Stimulated activated CD8-positive, alpha-beta memory T cell treated with anti-CD3 and anti-CD28 coated beads, Interleukin-15, amount 100 ng/mL, for 48 hours (primary cell): Measurements from ENCODE around the gene MBOAT2.

ENCODE experiments used
- DNase-seq, 2 donors: peaks; one replicate each; pipeline ENCODE4 v3.0.0-alpha.2; 2020; ENCODE audit warnings: low read depth in 2 of 2

MBOAT2 gene

DNA sequence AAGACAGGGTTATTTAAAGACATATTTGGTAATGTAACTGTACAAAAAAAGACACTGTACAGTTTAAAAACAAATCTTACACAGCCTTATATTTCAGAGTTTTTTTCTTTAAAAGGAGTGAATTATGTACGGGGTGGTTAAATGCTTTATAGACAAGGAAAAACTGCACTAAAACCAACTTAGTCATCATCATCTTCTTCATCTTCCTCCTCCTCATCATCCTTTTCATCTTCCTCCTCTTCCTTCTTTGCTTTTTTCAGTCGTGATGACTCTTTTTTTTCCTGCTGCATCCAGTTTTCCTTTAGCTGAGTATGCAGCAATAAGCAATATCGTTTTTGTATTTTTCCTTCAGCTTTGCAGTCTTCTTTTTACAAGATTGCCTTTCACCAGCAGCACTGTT is 14.6 kb upstream of the MBOAT2 start:
- DNase-seq: no peak

DNA sequence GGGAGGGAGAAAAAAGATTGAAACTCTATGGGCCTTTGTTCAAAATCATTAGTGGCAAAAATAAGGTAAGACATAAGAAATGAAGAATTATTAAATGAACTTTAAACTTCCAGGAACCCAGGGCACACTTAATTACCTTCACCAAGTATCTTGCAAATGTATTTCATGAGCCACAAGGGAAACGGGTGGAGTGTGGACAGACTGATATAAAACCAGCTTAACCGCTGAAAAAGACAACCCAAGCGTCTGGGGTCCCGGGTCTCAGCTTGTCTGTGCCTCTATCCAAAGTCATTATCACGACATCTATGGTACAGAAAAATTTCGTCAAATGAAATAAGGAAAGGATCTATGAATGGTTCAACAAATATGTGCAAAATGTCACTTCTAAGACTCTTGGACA is 13.9 kb upstream of the MBOAT2 start:
- no peak for DNase-seq

DNA sequence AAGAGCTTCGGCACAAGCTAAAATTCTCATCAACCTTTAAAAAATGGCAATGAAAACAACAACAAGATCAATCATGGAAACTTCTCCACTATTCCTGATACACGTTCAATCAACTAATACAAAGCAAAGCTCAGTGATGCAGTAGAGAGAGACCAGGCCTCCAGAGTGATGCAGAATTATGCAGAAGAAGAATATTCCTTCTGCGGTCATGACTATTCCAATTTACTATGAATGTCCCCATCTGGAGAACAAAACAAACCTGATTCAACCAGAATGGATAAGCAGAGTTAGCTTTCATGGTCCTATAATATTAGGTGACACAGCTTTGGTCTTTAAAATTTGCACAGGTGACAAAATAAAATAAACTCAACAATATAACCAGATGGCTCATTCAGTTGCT is 12.5 kb upstream of the MBOAT2 start:
- no peak for DNase-seq

DNA sequence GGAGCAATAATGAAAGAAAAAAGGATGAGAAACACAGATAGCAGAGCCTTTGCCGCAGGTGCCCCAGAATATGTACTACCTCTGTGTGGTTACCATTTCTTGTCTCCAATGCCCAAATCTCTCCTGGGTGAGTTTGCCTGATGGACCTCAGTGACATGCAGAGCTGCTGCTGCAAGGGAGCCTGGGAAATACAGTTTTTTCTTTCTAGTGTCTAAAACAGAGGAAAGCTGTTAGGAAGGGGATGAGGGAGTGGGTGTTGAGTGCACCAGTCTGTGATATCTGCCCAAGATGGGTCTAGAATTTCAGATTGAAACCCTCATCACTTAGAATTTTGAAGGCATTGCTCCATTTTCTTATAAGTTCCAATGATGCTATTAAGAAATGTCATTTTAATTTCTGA is 9.9 kb upstream of the MBOAT2 start:
- no peak for DNase-seq

DNA sequence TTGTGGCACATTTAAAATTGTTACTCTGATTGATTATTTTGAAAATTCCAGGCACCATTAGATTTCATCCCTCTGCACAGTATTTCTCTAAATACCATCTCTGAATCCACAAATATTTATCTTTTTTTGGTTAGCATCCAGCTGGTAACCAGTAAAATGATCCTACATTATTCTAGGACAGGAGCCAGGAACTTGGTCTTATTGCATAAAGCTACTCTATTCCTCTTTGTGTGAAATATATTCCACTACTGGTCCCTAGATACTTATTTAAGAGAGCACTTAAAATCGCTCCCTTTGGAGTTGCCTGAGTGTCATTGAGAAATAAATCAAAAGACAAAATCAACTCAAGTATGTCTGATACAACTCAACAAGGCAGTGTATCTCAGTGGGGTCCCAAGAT is 7.4 kb upstream of the MBOAT2 start:
- DNase-seq: no peak

DNA sequence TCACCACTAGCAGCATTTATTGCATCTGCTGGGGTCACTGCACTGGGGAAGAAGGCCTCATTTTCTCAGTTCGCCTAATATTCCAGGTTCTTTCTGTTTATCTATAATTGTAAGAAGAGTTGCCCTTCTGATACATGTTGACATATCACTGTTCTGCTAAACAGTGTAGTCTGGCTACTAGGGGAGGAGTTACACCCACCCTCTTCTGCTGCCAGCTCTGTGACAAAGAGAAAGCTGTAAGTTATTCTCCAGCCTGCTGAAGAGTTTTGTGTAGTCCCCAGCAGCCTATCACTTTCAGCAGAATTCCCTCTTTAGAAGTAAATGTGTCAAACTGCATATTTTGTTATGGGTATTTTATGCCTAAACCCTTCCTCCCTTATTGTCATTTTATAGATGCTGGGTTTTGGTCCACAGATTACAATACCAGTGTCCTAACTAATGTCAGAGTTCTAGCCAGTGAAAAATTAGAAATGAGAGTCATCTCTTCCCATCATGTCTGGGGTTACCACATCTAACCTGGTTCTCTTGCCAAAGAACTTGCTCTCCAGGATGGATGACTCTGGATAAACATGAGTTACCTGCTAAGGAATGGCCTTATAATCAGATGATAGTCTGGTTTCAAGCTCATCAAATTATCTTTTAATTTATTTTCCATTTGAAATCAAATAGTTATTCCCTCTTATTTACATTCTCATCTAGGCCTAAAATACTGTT is 5.6 kb upstream of the MBOAT2 start:
- DNase-seq: no peak

DNA sequence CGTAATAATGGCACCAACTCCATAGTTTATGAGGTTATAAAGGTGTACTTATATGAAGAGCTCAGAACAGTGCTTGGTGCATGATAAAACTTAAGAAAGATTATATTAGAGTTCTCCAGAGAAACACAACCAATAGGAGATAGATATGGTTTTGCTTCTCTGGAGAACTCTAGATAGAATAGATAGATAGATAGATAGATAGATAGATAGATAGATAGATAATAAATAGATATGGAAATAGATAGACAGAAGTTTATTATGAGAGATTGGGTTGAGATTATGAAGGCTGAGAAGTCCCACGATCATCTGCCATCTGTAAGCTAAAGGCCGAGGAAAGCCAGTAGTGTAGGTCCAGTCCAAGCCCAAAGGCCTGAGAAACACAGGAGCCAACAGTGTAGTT is 2.9 kb upstream of the MBOAT2 start:
- no peak for DNase-seq

DNA sequence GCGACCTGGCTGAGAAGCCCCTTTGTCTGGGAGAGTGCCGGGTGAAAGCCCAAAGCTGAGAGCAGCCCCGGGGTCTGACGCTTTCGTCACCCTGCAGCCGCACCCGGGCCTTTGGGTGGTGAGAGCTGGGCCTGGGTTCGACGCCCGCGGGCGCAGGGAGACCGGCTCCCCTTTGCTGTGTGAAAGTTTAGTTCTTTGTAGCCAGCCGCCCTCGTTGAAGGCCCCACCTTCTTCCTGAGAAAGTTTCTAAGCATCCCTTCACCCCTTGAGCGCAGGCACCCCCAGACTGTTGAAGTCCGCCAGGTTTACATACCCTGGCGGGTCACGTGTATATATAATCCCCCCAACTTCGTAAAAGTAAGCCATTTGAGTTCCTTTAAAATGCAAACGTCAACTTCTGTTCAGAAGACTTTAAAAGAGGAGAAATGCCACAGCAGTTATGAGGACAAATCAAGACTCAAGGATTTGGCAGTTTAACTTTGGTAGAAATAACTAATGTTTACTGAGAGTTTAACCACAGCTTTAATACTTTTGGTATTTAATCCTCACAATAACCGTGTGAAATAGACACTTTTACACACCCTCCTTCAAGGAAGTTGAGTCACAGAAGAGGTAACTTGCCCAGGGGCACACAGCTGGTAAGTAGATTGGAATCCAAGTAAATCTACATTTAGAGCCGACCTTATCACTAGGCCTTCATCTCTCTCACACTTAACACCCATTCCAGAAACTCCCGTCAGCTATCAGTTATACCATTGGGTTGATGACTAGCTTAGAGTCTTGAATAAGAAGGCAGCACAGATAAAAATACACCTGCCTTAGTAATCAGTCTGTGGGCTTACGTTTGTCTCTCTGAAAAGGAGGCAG is 1.1 kb upstream of the MBOAT2 start:
- DNase-seq: no peak

DNA sequence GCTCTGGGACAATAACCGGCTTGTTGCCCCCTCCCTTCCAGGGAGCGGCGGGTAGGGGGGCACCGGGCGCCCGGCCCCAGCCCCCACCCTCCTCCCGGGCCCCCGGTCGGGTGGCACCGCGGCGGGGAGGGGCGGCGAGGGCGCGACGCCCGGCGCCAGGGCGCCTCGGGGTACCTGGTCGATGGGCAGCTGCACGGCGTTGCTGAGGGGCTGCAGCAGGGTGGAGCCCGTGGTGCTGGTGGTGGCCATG is 193 bp downstream of the MBOAT2 start:
- DNase-seq: no peak

DNA sequence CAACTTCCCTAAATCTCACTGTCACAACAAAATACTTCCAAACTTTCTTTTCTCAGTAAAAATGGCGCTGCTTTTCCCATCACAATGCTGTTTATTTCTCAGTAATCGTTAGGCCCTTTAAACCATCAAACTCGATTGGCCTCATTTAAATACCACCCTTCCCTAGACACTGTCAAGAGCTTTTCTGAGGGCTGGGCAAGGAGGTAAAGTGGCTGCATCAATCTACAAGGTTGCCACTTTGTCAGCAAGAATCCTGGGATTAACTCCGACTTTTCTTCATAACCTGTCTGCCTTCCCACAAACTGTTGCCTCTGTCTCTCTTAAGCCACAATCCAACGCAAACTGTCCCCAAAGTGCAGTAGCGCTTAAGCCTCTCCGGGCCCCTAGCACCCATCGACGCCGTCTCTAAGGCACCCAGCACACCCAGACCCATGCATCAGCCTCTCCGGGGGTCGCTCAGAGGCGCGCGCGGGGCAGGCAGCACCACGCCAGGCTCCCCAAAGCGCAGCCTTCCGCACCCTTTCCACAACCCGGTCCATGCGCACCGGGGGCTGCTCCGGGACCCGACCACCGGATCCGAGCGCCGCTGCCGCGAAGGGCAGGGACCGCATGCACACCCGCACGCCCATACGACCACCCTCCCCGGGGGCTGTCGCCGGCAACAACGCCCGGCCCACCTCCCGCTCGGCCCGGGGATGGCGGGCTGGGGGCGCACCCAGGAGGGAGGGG is 683 bp downstream of the MBOAT2 start:
- DNase-seq: no peak

DNA sequence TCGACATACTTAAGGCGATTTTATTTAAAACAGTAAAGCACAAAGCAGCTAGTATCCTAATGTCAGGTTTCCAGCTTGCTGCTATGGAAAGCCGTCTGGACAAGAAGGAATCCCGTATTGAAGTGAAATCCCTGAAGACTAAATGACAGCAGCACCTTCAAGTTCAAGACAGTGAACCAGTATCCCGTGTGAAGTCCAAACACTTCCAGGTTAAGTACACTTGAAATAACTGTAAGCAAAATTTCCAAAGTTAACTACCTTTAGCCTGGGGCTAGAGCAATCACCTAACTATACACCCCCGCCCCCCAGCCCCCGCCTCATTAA is 1.2 kb downstream of the MBOAT2 start:
- DNase-seq: no peak

DNA sequence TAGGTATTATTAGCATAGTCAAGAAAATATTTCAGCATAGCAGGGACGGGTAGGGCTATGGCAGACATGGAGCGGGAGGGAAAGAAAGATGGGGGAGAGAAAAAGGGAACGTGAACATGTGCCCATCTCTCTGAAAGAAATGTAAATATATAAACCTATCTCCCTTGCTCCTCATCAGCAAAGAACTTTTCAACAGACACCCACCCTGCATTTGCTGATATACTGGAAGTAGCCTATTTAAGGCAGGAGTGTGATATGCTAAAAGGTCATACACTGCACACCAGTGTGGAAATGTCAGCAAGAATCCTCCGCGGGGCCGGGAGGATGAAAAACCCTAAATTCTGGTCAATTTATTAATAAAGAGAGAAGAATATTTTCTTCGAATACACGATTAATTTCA is 1.7 kb downstream of the MBOAT2 start:
- no peak for DNase-seq

DNA sequence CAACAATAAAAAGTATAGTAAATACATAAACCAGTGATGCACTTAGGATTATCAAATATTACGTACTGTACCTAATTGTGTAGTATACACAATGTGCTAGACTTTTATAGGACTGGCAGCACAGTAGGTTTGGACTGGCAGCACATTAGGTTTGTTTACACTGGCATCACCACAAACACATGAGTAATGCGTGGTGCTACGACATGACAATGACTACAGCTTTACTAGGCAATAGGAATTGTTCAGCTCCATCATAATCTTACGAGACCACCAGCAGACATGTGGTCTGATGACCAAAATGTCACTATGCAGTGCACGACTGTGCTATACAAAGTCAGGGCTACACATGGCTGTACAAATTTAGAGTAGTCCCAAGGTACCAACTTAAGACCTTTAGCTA is 2.3 kb downstream of the MBOAT2 start:
- DNase-seq: no peak

DNA sequence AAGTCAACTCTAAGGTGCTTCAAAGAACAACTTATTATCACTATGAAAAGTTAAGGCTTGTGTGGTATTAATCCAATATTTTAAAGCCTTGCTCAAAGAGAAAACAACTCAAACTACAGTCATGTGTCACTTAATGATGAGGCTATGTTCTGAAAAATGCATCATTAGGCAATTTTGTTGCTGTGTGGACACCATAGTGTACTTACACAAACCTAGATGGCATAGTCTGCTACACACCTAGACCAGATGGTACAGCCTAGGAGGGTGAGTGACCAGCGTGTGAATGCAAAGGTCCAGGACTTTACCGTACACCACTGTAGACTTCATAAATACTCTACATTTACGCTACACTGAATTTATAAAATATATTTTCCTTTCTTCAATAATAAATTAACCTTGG is 3.0 kb downstream of the MBOAT2 start:
- DNase-seq: no peak

DNA sequence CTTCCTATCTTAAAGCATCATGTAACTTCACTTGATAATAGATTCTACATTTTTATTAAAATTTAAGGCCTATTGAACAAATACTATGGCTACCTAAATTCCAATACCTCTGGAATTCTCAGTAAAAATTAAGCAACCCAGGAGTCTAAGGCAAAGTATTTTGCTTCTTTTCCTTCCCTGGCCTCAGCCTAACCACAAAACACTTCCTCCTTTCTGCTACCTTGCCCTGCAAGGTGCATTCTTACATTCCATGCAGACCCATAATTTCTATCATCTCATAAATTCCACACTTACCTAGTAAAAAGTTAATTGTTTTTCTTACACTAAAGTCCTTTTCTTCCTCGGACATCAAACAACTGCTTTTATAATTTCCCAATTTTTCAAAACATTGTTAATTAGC is 3.7 kb downstream of the MBOAT2 start:
- no peak for DNase-seq

DNA sequence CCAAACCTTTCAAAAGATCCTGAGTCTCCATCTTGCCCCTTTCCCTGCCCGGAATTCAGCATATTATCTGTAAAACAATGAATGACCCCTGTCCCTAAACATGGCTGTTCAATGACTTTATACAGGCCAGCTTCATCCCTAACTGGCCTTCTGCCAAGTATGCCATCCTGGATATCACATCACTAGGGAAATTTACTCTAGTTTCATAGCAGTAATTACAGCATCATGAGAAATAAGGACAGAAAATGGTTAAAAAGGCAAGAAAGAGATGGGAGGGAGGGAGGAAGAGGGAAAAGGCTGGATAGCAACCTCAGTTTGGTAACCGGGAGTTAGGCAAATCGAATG is 4.4 kb downstream of the MBOAT2 start:
- DNase-seq: no peak

DNA sequence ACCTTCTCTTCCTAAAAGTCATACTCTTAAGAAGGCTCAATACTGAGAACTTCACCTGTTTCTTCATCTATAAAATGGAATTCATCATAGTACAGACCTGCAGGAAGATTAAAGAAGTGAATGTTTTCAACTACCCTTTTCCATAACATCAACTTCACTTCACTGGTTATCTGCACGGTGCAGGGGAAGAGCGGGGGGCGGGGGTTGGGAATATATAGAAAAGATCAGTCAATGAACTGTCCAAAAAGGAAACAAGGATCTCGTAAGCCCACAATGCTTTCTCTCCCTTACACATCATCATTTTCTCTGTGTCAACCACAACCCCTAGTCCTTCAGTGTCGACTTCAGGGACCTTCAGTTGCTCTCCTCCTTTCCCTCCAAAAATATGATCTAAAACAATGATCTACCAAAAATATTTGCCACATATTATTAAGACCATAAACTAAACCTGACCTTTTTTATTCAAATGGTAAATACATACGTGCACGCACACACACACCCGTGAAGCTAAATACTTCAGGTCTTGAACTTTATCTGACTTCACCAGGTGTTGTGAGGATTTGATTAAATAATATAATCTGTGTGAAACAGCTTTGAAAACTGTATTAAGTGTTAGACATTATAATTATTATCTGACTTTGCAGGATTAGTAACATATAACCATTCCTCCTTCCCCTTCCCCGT is 4.9 kb downstream of the MBOAT2 start:
- no peak for DNase-seq

DNA sequence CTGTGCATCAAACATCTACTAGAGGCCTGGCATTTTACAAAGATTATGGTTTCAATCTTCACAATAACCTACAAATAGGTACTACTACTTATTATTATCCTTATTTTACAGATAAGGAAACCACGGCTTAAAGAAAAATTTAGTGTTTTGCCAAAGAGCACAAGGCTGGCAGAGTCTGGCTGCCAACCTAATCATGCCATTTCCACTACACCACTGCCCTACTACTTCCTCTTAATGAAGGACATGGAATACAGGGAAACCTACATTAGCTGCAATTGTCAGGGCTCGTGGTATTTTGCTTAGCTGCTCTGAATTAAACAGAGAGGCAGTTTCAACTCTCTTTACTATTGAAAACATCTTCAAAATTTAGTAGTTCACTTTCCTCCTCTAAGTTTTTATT is 5.9 kb downstream of the MBOAT2 start:
- no peak for DNase-seq

DNA sequence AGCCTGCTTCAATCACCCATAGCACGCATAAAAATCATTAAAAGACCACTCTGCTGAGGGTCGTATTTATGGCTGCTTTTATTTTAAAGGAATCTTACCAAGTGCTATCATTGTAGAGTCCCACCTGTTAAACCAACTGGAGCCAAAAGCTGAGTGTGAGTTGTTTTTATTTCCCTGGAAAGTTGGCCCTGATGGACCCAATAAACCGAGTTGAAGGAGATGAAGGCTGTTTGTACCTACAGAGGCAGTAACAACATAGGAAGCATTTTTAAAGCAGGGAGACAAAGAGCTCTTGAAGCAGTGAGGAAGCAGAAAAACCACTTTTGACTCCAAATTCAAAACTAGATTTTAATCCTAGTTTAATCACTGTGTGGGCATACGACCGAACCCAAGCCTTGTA is 6.4 kb downstream of the MBOAT2 start:
- DNase-seq: no peak

DNA sequence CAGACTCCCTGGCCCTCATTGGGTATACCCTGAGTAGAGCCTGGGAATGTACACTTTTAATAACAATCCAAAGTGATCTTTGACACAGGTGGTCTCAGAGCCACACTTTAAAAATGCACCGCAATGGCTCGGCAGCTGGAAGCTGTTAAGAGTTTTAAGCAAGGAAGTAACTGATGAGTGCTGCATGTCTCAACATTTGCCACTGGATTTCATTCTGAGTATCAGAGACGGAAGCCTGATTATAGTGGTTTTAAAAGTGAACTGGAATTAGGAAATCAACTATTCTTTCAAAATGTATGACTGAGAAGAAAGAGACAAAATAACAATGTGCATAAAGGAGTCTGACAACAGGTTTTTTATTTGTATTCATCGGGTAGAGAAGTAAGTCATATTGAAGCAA is 7.5 kb downstream of the MBOAT2 start:
- no peak for DNase-seq

DNA sequence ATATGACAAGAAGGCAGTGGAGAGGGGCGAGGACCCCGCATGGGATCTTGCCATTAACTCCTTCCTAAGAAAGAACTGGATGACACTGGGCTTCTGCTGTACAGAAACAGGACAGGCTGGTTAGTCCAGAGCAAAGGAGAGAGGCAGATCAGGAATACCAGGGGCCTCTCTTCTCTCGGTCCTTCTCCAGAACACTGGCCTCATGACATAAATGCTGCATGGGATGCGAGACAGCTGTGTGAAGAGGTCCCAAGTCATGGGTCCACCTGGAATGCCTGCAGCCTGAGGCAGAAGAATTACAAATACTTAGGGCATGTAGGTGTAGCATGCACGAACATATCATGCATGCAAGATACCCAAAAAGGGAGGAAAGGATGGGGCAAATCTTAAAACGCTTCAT is 9.1 kb downstream of the MBOAT2 start:
- DNase-seq: no peak

DNA sequence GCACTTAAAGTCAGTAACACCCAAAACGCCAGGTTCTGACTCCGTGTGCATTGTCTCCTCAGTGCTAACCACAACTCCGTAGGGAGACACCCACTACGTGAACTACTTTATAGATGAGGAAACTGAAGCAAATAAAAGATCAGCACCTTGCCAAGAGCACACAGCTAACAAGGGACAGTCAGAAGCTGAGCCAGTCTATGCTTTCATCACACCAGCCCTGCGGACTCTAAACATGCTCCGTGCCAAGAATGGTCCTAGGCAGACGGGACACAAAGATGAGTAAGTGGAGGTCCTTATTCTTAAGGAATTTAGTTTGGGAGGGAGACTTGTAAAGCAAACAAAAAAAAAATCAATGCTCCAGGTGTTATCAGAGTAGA is 9.6 kb downstream of the MBOAT2 start:
- DNase-seq: no peak
